Activated CD4-positive, alpha-beta T cell treated with anti-CD3 and anti-CD28 coated beads, Interleukin-2, amount 10 ng/mL, durations not matched to agents 7 days and 5 days (primary cell): Measurements from ENCODE around the gene IL17REL. TPM values are rescaled to one million over a fixed set of nuclear protein-coding genes. Genes with fewer than 3 reads are reported as not detected.

Source experiments
- CTCF ChIA-PET: fragments of 350-600 bp; sonication (Branson Sonifier 250); formaldehyde crosslinking; loops from one replicate; lab custom pipeline; 2021; ENCODE audit warnings: antibody characterized with exemption; lab: Charles Lee
- POLR2A ChIA-PET: fragments of 350-600 bp; sonication (Branson Sonifier 250); formaldehyde crosslinking; loops from one replicate; lab custom pipeline; 2021; ENCODE audit warnings: antibody characterized with exemption; lab: Charles Lee
- DNase-seq: peaks from one replicate; pipeline ENCODE4 v3.0.0-alpha.2; 2020
- H3K27ac Mint-ChIP-seq: one replicate; pipeline ENCODE4 v1.8.0; 2021; ENCODE audit warnings: mild to moderate bottlenecking, moderate library complexity, mixed read lengths
- H3K27me3 Mint-ChIP-seq: one replicate; pipeline ENCODE4 v1.8.0; 2021; ENCODE audit warnings: mixed read lengths
- H3K36me3 Mint-ChIP-seq: one replicate; pipeline ENCODE4 v1.8.0; 2021; ENCODE audit warnings: low read depth, mixed read lengths
- H3K4me1 Mint-ChIP-seq: one replicate; pipeline ENCODE4 v1.8.0; 2021; ENCODE audit warnings: mixed read lengths
- H3K4me3 Mint-ChIP-seq: one replicate; pipeline ENCODE4 v1.8.0; 2021; ENCODE audit warnings: mild to moderate bottlenecking, moderate library complexity, mixed read lengths
- H3K9me3 Mint-ChIP-seq: one replicate; pipeline ENCODE4 v1.8.0; 2021; ENCODE audit warnings: mixed read lengths
- total RNA-seq, 2 experiments: library from RNA; stranded (reverse); gene quantifications; one replicate each; pipeline ENCODE4 v1.2.3, GENCODE V29; 2021

IL17REL gene
- total RNA-seq, 2 experiments from 2014 or later: not detected

DNA sequence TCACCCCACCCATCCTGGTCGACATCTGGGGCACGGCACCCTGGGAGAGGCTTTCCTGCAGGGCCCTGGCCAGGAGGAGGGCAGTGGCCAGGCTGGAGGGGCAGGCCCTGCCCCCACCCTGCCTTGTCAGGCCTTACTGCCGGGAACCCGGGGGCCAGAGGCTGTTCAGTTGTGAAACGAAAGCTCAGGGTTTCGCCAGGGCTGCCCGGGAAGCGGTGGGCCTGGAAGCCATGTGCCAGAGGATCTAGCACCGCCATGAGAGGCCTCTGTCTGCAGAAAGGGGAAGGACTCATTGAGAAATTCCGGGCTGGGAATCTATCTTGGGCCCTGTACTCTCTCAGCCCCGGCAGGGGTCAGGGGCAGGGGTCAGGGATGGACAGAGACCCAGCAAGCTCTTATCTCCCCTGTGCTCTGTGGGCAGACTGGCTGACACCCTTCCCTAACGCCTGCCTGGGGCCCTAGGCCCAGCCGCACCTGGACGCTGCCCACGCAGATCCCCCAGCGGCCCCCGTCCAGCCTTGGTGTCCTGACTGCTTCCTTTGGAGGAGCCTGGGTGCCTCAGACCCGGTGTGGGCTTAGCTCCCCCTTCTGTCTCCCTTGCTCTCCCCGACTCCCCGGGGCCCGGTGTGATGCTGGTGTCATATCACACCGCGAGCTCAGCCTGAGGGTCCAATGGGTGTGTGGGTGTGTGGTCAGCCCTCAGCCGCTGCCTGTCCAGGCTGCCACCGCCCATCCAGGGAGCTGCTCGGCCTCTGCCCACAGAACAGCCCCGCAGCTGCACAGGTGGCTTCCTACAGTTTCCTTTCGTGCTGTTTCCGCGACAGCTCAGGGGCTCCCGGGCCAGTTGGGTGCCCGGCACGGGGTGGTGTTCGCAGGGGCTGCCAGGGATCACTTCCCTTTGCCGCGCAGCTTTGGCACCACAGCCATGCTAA is 45.5 kb downstream of the IL17REL start:
- no peak for DNase-seq
- CTCF ChIA-PET: interaction anchor here (0.7 to 1.5 kb wide), 6 partner anchors 16 to 111 kb away, joined by 3 to 5 read pairs (median 4); no protein-coding TSS in a partner anchor
- Mint-ChIP-seq H3K9me3 (no peaks in the 10 kb centered on the region), H3K27me3 (no peaks in the 10 kb centered on the region), H3K27ac (no peak overlapping the region), H3K4me3 (no peak overlapping the region), H3K36me3 (peaks cover 17% of the 10 kb centered on the region), H3K4me1 (peaks cover 33% of the 10 kb centered on the region)
- POLR2A ChIA-PET: no interaction called here

DNA sequence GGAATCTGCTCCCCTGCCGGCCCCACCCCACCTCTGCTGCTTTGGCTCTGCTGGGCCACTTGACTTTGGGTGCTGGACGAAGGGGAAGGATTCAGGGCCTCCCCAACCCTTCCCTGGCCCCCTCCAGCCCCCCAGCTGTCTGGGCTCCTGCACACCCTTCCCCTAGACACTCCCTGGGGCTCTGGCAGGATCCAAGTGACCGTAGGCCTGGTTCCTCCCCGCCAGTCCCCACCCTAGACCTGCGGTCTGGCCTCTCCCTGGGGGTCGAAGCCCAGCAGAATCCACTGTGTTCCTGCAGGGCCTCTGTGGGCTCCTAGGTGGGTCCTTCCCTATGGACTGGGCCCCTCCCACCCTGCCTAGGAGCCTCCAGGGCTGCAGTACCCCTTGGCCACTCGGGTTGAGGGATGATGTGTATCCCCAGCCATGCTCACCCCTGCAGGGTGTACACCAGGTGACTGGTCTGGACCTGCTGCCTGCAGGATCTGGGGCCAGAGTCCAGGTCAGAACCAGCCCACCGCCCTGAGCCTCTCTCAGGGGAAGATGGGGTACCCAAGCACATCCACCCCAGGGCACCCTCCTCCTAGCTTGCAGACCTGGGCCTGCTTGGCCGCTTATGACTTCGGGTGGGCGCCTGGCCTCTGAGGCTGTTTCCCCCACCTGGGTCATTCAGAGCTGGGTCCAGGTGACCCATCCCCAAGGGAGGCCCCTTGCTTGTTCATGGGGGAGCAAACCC is 46.4 kb downstream of the IL17REL start:
- ChIA-PET POLR2A (no interaction called here), CTCF (interaction anchor here (1.4 kb wide), 1 partner anchor 33 kb away, joined by 4 read pairs; no protein-coding TSS in a partner anchor)
- H3K9me3 Mint-ChIP-seq: no peaks in the 10 kb centered on the region
- peak overlapping the region; percentile 36 for H3K27ac Mint-ChIP-seq
- H3K4me3 Mint-ChIP-seq: no peak overlapping the region
- no peaks in the 10 kb centered on the region for H3K27me3 Mint-ChIP-seq
- H3K4me1 Mint-ChIP-seq: peaks cover 33% of the 10 kb centered on the region
- DNase-seq: no peak
- peaks cover 22% of the 10 kb centered on the region for H3K36me3 Mint-ChIP-seq

DNA sequence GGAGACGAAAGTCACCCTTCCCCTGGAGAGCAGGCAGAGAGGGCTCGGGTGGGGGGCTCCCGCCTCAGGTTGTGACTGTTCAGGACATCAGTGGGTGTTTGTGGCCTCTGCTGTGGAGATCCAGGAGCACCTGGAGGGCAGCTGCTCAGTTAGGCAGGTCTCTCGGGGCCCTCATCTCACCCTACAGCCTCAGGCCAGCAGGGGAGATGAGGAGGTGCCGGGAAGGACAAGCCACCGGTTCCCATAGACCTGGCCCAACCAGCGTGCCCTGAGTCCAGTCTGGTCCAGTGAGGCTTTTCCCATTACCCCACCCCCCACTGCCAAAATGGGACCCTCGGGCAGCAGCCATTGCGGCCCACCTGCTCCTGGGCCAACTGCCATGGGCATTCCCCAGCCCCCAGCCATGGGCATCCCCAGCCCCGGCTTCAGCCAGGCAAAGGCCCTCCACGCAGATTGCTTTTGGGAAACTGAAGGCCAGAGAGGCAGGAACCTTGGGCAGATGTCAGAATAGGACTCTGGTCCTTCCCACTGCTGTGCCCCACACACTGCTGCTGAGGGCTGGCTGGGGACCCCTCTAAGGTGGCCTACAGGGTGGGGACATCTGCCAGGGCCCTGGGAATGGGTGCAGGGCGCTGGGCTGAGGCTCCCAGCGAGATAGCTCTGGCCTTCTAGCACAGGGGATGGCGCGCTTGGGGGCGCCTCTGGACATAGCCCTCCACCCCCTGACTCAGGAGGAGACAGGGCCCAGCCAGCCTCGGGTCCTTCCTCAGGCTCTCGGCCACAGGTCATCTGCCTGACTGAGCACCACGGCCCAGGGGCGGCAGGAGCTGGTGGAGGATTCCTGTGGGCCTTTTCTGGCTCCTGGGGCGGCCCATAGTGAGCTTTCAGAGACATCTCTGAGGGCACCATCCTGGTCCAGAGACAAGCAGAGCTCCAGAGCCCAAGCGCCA is 47.2 kb downstream of the IL17REL start:
- Mint-ChIP-seq H3K36me3 (peaks cover 22% of the 10 kb centered on the region), H3K27me3 (no peaks in the 10 kb centered on the region), H3K4me1 (peaks cover 25% of the 10 kb centered on the region), H3K9me3 (no peaks in the 10 kb centered on the region), H3K4me3 (no peak overlapping the region), H3K27ac (no peak overlapping the region)
- no peak for DNase-seq
- ChIA-PET POLR2A (no interaction called here), CTCF (no interaction called here)

DNA sequence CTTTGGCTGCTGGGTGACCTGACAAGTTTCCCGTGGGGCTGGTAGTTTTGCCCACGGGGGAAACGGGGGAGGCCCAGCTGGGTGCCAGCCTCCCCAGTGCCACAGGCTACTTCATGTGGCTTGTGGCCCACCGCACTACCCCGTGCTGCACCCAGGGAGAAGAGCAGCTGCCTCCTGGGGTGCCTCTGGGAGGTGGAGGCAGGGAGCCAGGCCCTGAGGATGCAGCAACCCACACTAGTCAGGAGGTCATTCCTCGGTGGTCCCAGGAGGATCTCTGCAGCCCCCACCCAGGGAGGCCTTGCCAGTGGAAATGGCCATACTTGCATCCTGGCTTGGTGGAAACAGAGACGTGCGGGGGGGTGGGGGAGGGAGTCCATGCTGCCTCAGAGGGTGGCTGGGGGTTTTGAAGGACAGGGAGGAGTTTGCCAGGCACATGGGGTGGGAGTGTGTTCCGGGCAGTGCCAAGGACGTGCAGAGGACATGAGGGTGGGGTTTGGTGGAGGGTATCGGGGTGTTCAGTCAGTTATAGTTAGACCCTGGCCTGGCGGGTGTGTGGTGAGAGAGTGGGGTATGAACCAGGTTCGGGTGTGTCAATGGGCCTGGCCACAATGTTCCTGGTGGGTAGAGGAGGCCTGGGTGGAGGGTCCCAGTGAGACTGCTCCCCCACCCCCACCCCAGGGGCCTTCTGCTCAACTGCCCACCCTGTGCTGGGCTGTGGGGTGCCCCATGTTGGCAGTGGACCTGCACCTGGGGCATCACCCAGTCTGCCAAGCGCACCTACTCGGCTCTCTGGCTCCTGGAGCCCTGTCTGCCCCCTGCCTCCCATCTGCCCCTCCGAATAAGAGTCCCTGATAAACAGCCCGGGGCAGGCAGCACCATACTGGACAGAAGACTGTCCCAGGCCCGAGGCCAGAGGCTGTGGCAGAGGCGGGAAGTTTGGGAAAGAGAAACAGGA is 48.2 kb downstream of the IL17REL start:
- peak overlapping the region; percentile 65 for H3K4me3 Mint-ChIP-seq
- H3K4me1 Mint-ChIP-seq: peaks cover 23% of the 10 kb centered on the region
- DNase-seq: no peak
- POLR2A ChIA-PET: no interaction called here
- peak overlapping the region; percentile 70 for H3K27ac Mint-ChIP-seq
- no peaks in the 10 kb centered on the region for H3K9me3 Mint-ChIP-seq
- peaks cover 22% of the 10 kb centered on the region for H3K36me3 Mint-ChIP-seq
- no peaks in the 10 kb centered on the region for H3K27me3 Mint-ChIP-seq
- CTCF ChIA-PET: no interaction called here

DNA sequence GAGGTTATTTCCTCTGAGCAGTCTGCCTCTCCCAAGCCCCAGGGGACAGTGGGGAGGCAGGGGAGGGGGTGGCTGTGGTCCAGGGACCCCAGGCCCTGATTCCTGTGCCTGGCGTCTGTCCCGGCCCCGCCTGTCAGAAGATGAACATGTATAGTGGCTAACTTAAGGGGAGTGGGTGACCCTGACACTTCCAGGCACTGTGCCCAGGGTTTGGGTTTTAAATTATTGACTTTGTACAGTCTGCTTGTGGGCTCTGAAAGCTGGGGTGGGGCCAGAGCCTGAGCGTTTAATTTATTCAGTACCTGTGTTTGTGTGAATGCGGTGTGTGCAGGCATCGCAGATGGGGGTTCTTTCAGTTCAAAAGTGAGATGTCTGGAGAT is 48.9 kb downstream of the IL17REL start:
- H3K4me1 Mint-ChIP-seq: peaks cover 29% of the 10 kb centered on the region
- H3K9me3 Mint-ChIP-seq: no peaks in the 10 kb centered on the region
- DNase-seq: no peak
- peak overlapping the region; percentile 65 for H3K4me3 Mint-ChIP-seq
- peak overlapping the region; percentile 70 for H3K27ac Mint-ChIP-seq
- H3K36me3 Mint-ChIP-seq: peaks cover 22% of the 10 kb centered on the region
- POLR2A ChIA-PET: no interaction called here
- H3K27me3 Mint-ChIP-seq: no peaks in the 10 kb centered on the region
- CTCF ChIA-PET: no interaction called here

DNA sequence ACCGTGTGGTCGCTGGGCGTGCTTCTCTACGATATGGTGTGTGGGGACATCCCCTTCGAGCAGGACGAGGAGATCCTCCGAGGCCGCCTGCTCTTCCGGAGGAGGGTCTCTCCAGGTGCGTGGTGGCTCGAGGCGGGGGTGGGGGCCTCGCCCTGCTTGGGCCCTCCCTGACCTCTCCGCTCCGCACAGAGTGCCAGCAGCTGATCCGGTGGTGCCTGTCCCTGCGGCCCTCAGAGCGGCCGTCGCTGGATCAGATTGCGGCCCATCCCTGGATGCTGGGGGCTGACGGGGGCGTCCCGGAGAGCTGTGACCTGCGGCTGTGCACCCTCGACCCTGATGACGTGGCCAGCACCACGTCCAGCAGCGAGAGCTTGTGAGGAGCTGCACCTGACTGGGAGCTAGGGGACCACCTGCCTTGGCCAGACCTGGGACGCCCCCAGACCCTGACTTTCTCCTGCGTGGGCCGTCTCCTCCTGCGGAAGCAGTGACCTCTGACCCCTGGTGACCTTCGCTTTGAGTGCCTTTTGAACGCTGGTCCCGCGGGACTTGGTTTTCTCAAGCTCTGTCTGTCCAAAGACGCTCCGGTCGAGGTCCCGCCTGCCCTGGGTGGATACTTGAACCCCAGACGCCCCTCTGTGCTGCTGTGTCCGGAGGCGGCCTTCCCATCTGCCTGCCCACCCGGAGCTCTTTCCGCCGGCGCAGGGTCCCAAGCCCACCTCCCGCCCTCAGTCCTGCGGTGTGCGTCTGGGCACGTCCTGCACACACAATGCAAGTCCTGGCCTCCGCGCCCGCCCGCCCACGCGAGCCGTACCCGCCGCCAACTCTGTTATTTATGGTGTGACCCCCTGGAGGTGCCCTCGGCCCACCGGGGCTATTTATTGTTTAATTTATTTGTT is 49.6 kb downstream of the IL17REL start:
- DNase-seq: no peak
- H3K4me1 Mint-ChIP-seq: peaks cover 29% of the 10 kb centered on the region

DNA sequence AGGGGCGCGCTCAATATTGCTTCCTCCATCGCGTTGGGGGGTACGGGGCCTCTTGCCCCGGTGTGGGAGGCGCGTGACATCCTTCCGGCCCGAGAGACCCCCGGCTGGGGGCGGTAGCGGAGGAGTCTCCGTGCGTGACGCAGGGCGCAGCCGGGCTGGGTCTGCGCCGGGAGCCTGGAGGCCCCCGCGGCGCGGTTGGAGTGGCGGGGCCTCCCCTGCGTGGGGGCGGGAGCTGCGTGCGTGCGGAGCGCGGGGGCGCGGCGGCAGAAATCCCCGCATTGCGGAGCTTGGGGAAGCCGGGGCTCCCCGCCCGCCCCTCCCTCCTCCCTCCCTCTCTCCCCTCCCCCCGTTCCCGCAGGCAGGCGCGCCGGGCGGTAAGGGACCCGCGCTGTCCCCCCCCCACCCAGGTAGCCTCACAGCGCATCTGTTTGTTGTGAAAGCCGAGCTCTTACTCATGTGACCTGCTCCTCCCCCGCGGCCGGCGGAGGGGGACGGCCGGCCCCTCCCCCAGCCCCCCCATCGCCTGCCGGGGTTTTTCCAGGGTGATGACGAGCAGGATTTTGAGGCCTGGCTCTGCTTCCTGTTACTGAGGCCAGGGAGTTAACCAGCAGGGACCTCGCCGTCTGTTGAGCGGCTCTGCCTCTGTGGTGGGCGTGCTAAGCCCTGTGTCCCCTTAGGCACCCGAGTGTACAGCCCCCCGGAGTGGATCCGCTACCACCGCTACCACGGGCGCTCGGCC is 50.4 kb downstream of the IL17REL start:
- peak; percentile 65 for DNase-seq
- Mint-ChIP-seq H3K27me3 (no peaks in the 10 kb centered on the region), H3K27ac (peak overlapping the region; percentile 88), H3K4me3 (peak overlapping the region; percentile 90), H3K36me3 (peaks cover 22% of the 10 kb centered on the region), H3K4me1 (peaks cover 24% of the 10 kb centered on the region), H3K9me3 (no peaks in the 10 kb centered on the region)
- ChIA-PET CTCF (interaction anchor here (0.5 to 1.8 kb wide), 5 partner anchors 26 to 228 kb away, joined by 3 to 4 read pairs (median 3); no protein-coding TSS in a partner anchor), POLR2A (interaction anchor here (1.3 kb wide), 1 partner anchor 26 kb away, joined by 5 read pairs; no protein-coding TSS in a partner anchor)

More for the DNA sequence above, 49.6 kb downstream of the IL17REL start:
- H3K27ac Mint-ChIP-seq: peak overlapping the region; percentile 76
- H3K4me3 Mint-ChIP-seq: peak overlapping the region; percentile 65
- H3K27me3 Mint-ChIP-seq: no peaks in the 10 kb centered on the region
- CTCF ChIA-PET: interaction anchor here (0.5 to 1.8 kb wide), 4 partner anchors 27 to 228 kb away, joined by 3 to 4 read pairs (median 3); no protein-coding TSS in a partner anchor
- POLR2A ChIA-PET: interaction anchor here (0.6 to 1.3 kb wide), 2 partner anchors 27 to 73 kb away, joined by 3 to 5 read pairs; no protein-coding TSS in a partner anchor
- peaks cover 22% of the 10 kb centered on the region for H3K36me3 Mint-ChIP-seq
- no peaks in the 10 kb centered on the region for H3K9me3 Mint-ChIP-seq

DNA sequence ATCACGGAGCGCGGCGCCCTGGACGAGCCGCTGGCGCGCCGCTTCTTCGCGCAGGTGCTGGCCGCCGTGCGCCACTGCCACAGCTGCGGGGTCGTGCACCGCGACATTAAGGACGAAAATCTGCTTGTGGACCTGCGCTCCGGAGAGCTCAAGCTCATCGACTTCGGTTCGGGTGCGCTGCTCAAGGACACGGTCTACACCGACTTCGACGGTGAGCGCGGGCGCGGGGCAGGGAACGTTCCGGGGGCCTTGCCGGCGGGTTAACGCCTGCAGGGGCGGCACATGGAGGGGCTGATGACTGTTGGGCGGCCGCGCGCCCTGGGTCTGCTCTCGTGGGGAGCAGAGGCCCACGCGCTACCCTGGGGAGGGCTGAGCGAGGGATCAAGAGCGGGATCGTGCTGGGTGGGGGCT is 51.0 kb downstream of the IL17REL start:
- no peak for DNase-seq
- H3K4me3 Mint-ChIP-seq: peak overlapping the region; percentile 90
- peaks cover 24% of the 10 kb centered on the region for H3K4me1 Mint-ChIP-seq
- POLR2A ChIA-PET: interaction anchor here (1.3 kb wide), 1 partner anchor 25 kb away, joined by 5 read pairs; no protein-coding TSS in a partner anchor
- peak overlapping the region; percentile 88 for H3K27ac Mint-ChIP-seq
- CTCF ChIA-PET: interaction anchor here (1.0 to 1.8 kb wide), 2 partner anchors 124 to 229 kb away, joined by 3 to 4 read pairs; no protein-coding TSS in a partner anchor
- no peaks in the 10 kb centered on the region for H3K27me3 Mint-ChIP-seq
- H3K36me3 Mint-ChIP-seq: peaks cover 22% of the 10 kb centered on the region
- no peaks in the 10 kb centered on the region for H3K9me3 Mint-ChIP-seq

DNA sequence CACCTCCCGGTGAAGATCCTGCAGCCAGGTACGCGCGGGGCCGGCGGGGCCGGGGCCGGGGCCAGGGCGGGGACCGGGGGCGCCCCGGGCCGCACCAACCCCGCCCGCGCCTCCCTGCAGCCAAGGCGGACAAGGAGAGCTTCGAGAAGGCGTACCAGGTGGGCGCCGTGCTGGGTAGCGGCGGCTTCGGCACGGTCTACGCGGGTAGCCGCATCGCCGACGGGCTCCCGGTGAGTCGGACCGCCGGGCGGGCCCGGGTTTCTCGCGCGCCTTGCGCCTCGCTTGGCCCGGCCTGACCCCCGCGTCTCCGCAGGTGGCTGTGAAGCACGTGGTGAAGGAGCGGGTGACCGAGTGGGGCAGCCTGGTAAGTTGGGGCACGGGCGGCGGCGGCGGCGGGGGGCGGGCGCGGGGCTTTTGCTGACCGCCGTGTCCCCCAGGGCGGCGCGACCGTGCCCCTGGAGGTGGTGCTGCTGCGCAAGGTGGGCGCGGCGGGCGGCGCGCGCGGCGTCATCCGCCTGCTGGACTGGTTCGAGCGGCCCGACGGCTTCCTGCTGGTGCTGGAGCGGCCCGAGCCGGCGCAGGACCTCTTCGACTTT is 51.5 kb downstream of the IL17REL start:
- H3K9me3 Mint-ChIP-seq: no peaks in the 10 kb centered on the region

More for the DNA sequence above, 51.5 kb downstream of the IL17REL start:
- DNase-seq: peak; percentile 30
- CTCF ChIA-PET: no interaction called here
- Mint-ChIP-seq H3K36me3 (peaks cover 22% of the 10 kb centered on the region), H3K4me1 (peaks cover 24% of the 10 kb centered on the region), H3K27ac (peak overlapping the region; percentile 88), H3K4me3 (peak overlapping the region; percentile 90), H3K27me3 (no peaks in the 10 kb centered on the region)
- POLR2A ChIA-PET: interaction anchor here (0.6 kb wide), 1 partner anchor 28 kb away, joined by 3 read pairs; no protein-coding TSS in a partner anchor
